Measurements from ENCODE around the gene HSD3B1.

DNA sequence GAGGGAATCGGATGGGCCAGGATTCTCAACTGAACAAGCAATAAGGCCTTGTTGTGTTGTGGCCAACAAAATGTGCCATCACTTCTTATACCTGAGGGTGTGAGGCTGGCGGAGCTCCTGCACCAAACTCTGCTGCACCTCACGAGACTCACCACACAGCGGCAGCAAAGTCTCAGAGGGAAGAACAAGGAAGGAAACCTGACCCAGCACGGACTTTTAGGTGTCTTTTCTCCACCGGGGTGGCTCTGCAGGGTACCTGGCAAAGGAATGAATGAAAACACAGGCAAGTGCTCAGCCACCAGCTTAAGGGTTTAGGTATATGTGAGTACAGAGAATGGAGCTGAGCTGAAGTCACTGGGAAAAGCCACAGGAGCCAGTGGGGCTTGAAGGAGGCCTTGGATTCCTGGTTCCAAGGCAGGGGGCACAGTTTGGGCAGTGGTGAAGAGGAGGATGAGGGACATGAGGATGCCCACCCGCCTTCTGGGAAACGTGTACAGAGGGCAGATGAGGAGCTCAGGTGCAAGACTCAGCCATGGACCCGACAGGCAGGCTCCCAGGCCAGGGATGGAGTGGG lies 31.1 kb upstream of the HSD3B1 start:
- TF ChIP-seq CTCF (conservative IDR thresholded peaks at IDR 0.05; ENCODE audit: low read length) = peak; percentile 59
- no peak for TF ChIP-seq EZH2phosphoT487 (IDR thresholded peaks at IDR 0.05; ENCODE audit: borderline replicate concordance)

All from Loucy (cell line).